Activated naive CD4-positive, alpha-beta T cell treated with anti-CD3 and anti-CD28 coated beads for 36 hours (primary cell): ENCODE data around the gene KIRREL3. TPM values are rescaled to one million over a fixed set of nuclear protein-coding genes. Genes with fewer than 3 reads are reported as not detected.
A peak's percentile ranks its signal among the peaks of the same experiment; 100 is the strongest.

ENCODE experiments used
- CTCF ChIA-PET: fragments of 350-600 bp; sonication (Branson Sonifier 250); formaldehyde crosslinking; loops from one replicate; lab custom pipeline; 2021; ENCODE audit warnings: antibody characterized with exemption; lab: Charles Lee
- DNase-seq: peaks from one replicate; pipeline ENCODE4 v3.0.0-alpha.2; 2020
- H3K27ac Mint-ChIP-seq: one replicate; pipeline ENCODE4 v1.8.0; 2021; ENCODE audit warnings: mild to moderate bottlenecking, mixed read lengths
- H3K27me3 Mint-ChIP-seq: one replicate; pipeline ENCODE4 v1.8.0; 2021; ENCODE audit warnings: low read depth, mixed read lengths
- H3K36me3 Mint-ChIP-seq: one replicate; pipeline ENCODE4 v1.8.0; 2021; ENCODE audit warnings: low read depth, mixed read lengths
- H3K4me1 Mint-ChIP-seq: one replicate; pipeline ENCODE4 v1.8.0; 2021; ENCODE audit warnings: low read depth, mixed read lengths
- H3K4me3 Mint-ChIP-seq: one replicate; pipeline ENCODE4 v1.8.0; 2021; ENCODE audit warnings: mild to moderate bottlenecking, moderate library complexity, mixed read lengths
- H3K9me3 Mint-ChIP-seq: one replicate; pipeline ENCODE4 v1.8.0; 2021; ENCODE audit warnings: mixed read lengths
- intact Hi-C: fragments of 100-400 bp; cut with micrococcal nuclease; formaldehyde crosslinking; loops from one replicate; pipeline ENCODE4 v1.15.1; 2023
- total RNA-seq, 2 experiments: library from RNA; stranded (reverse); gene quantifications; one replicate each; pipeline ENCODE4 v1.2.3, GENCODE V29; 2021

The KIRREL3 gene
- total RNA-seq, 2 experiments from 2014 or later, result not detected

- intact Hi-C loops, result loop anchor here (10.0 kb wide), 1 partner anchor 679 kb away; no protein-coding TSS in a partner anchor
- Mint-ChIP-seq H3K4me1 (no peaks in the 10 kb centered on the region), H3K4me3 (no peak overlapping the region), H3K36me3 (no peaks in the 10 kb centered on the region), H3K27ac (no peak overlapping the region), H3K27me3 (peaks cover 29% of the 10 kb centered on the region), H3K9me3 (no peaks in the 10 kb centered on the region)
- no peak for DNase-seq
- CTCF ChIA-PET, result interaction anchor here (0.8 kb wide), 1 partner anchor 9 kb away, joined by 3 read pairs; no protein-coding TSS in a partner anchor
These were observed 7.0 kb downstream of the KIRREL3 start for GRCh38 chr11:126993599-126993998.

DNA sequence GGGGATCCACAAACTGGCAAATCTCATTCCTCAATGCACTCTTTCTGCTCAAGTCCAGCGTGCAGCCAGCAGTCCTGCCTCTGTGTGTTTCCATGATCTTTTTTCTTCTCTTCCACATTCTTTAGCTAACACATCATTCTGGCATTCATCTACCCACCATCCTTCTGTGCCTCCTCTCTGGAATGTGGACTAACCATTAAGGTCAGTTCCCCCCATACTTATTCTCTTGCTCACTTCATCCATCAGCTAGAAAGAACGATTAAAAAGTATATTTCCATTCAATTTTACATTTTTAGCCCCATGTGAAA lies 7.8 kb downstream of the KIRREL3 start:
- Mint-ChIP-seq H3K36me3 (no peaks in the 10 kb centered on the region), H3K27me3 (peaks cover 26% of the 10 kb centered on the region), H3K27ac (no peak overlapping the region), H3K9me3 (no peaks in the 10 kb centered on the region), H3K4me1 (no peaks in the 10 kb centered on the region), H3K4me3 (no peak overlapping the region)
- CTCF ChIA-PET, result interaction anchor here (1.1 kb wide), 1 partner anchor 331 kb away, joined by 3 read pairs; no protein-coding TSS in a partner anchor
- DNase-seq, result no peak
- intact Hi-C loops, result loop anchor here (10.0 kb wide), 1 partner anchor 678 kb away; no protein-coding TSS in a partner anchor

- CTCF ChIA-PET, result interaction anchor here (1.1 to 2.3 kb wide), 3 partner anchors 274 to 551 kb away, joined by 3 to 6 read pairs (median 3); no protein-coding TSS in a partner anchor
- DNase-seq, result no peak
- intact Hi-C loops, result loop anchor here (10.0 kb wide), 1 partner anchor 677 kb away; no protein-coding TSS in a partner anchor
- no peaks in the 10 kb centered on the region for H3K36me3 Mint-ChIP-seq
- H3K27ac Mint-ChIP-seq, result no peak overlapping the region
- peaks cover 20% of the 10 kb centered on the region for H3K27me3 Mint-ChIP-seq
- no peak overlapping the region for H3K4me3 Mint-ChIP-seq
- H3K9me3 Mint-ChIP-seq, result no peaks in the 10 kb centered on the region
- no peaks in the 10 kb centered on the region for H3K4me1 Mint-ChIP-seq
These were observed 8.3 kb downstream of the KIRREL3 start for GRCh38 chr11:126992065-126992803.

- Mint-ChIP-seq H3K27me3 (peaks cover 15% of the 10 kb centered on the region), H3K4me3 (no peak overlapping the region), H3K4me1 (no peaks in the 10 kb centered on the region), H3K9me3 (no peaks in the 10 kb centered on the region), H3K36me3 (no peaks in the 10 kb centered on the region), H3K27ac (no peak overlapping the region)
- intact Hi-C loops, result loop anchor here (10.0 kb wide), 1 partner anchor 677 kb away; no protein-coding TSS in a partner anchor
- CTCF ChIA-PET, result interaction anchor here (0.8 to 2.3 kb wide), 3 partner anchors 273 to 557 kb away, joined by 3 to 6 read pairs (median 3); no protein-coding TSS in a partner anchor
- DNase-seq, result no peak
These were observed 9.0 kb downstream of the KIRREL3 start for GRCh38 chr11:126991596-126991995.

DNA sequence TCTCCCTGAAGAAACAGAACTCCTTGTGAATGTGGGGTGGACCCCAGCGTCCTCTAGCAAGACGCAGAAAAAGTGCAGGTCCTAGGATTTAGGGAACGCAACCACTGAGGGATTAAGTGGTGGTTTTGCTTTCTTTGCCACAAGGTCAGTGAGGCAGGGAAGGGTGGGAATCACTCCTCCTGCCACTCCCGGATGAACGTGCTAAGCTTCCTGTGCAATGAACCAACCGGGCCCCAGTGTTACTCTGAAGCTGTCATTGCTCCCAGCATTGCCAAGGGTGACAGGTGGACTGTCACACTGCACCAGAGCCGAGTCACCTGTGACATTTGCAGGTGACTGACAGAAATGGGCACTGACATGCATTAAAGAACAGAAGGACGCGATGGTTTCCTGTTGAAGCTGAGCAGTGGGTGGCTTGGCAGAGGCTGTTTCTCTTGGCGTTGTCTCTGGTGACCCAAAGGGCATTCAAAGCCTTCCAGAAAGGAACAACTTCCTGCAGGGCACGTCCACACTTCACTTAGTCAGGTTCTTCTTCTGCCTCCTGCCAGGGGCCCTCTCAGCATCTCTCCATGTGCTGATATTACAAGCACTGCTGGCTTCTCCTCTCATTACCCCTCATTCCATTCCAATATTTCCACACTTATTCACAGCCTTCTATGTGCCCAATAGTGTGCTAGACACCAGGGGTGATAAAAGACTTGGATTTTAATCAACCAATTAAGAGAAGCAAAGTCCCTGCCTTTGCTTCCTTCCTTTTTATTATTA lies 9.7 kb downstream of the KIRREL3 start:
- H3K27me3 Mint-ChIP-seq, result peaks cover 11% of the 10 kb centered on the region
- no peaks in the 10 kb centered on the region for H3K4me1 Mint-ChIP-seq
- no peak for DNase-seq
- H3K36me3 Mint-ChIP-seq, result no peaks in the 10 kb centered on the region
- H3K4me3 Mint-ChIP-seq, result no peak overlapping the region
- H3K9me3 Mint-ChIP-seq, result no peaks in the 10 kb centered on the region
- no peak overlapping the region for H3K27ac Mint-ChIP-seq
- intact Hi-C loops, result loop anchor here (1.0 to 10.0 kb wide), 4 partner anchors 384 to 1068 kb away; no protein-coding TSS in a partner anchor
- CTCF ChIA-PET, result interaction anchor here (0.6 to 2.3 kb wide), 14 partner anchors 9 to 574 kb away, joined by 3 to 6 read pairs (median 3); no protein-coding TSS in a partner anchor

GRCh38 chr11:126989942-126990715 lies 10.4 kb downstream of the KIRREL3 start:
- H3K4me3 Mint-ChIP-seq, result no peak overlapping the region
- no peaks in the 10 kb centered on the region for H3K36me3 Mint-ChIP-seq
- CTCF ChIA-PET, result interaction anchor here (0.6 to 2.3 kb wide), 13 partner anchors 8 to 573 kb away, joined by 3 to 6 read pairs (median 3); no protein-coding TSS in a partner anchor
- no peak overlapping the region for H3K27ac Mint-ChIP-seq
- peak; percentile 67 for DNase-seq
- H3K4me1 Mint-ChIP-seq, result no peaks in the 10 kb centered on the region
- H3K27me3 Mint-ChIP-seq, result peaks cover 14% of the 10 kb centered on the region
- no peaks in the 10 kb centered on the region for H3K9me3 Mint-ChIP-seq
- intact Hi-C loops, result loop anchor here (1.0 to 10.0 kb wide), 4 partner anchors 383 to 1067 kb away; no protein-coding TSS in a partner anchor

- intact Hi-C loops, result no loop called here
- H3K4me3 Mint-ChIP-seq, result no peak overlapping the region
- no peaks in the 10 kb centered on the region for H3K9me3 Mint-ChIP-seq
- no peaks in the 10 kb centered on the region for H3K4me1 Mint-ChIP-seq
- H3K27me3 Mint-ChIP-seq, result peaks cover 15% of the 10 kb centered on the region
- H3K27ac Mint-ChIP-seq, result no peak overlapping the region
- DNase-seq, result no peak
- H3K36me3 Mint-ChIP-seq, result no peaks in the 10 kb centered on the region
- CTCF ChIA-PET, result interaction anchor here (1.3 to 1.4 kb wide), 2 partner anchors 41 to 546 kb away, joined by 3 read pairs; no protein-coding TSS in a partner anchor
These were observed 11.9 kb downstream of the KIRREL3 start for GRCh38 chr11:126988655-126989054.

DNA sequence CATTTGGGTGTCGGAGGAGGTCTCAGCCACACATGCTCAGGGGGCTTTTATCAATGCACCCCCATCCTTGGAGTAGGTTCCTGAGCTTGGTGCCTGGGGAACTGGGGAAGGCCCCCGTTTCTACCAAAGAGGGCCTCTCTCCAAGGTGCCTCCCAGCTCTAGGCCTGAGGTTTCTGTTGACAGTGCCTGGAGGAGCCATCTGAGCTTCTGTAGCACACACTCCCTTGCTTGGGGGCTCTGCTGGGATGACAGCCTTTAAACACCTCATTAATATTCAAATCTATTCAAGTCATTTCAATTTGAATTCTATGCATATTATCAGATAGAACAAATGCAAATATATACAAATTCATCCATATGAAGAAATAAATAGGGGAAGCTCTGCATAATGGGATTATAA lies 18.9 kb downstream of the KIRREL3 start:
- CTCF ChIA-PET, result interaction anchor here (1.5 kb wide), 1 partner anchor 9 kb away, joined by 4 read pairs; no protein-coding TSS in a partner anchor
- H3K36me3 Mint-ChIP-seq, result no peaks in the 10 kb centered on the region
- peaks cover 25% of the 10 kb centered on the region for H3K27me3 Mint-ChIP-seq
- H3K4me3 Mint-ChIP-seq, result no peak overlapping the region
- H3K9me3 Mint-ChIP-seq, result no peaks in the 10 kb centered on the region
- no peak for DNase-seq
- H3K4me1 Mint-ChIP-seq, result no peaks in the 10 kb centered on the region
- intact Hi-C loops, result no loop called here
- H3K27ac Mint-ChIP-seq, result no peak overlapping the region

GRCh38 chr11:126978911-126979310 lies 21.7 kb downstream of the KIRREL3 start:
- Mint-ChIP-seq H3K27me3 (peaks cover 20% of the 10 kb centered on the region), H3K4me1 (no peaks in the 10 kb centered on the region), H3K27ac (no peak overlapping the region), H3K4me3 (no peak overlapping the region), H3K9me3 (no peaks in the 10 kb centered on the region), H3K36me3 (no peaks in the 10 kb centered on the region)
- intact Hi-C loops, result no loop called here
- no peak for DNase-seq
- CTCF ChIA-PET, result interaction anchor here (1.2 kb wide), 1 partner anchor 12 kb away, joined by 3 read pairs; no protein-coding TSS in a partner anchor

- no peak for DNase-seq
- Mint-ChIP-seq H3K27me3 (peaks cover 20% of the 10 kb centered on the region), H3K36me3 (no peaks in the 10 kb centered on the region), H3K4me3 (no peak overlapping the region), H3K9me3 (no peaks in the 10 kb centered on the region), H3K4me1 (no peaks in the 10 kb centered on the region), H3K27ac (no peak overlapping the region)
- intact Hi-C loops, result no loop called here
- CTCF ChIA-PET, result no interaction called here
These were observed 22.4 kb downstream of the KIRREL3 start for GRCh38 chr11:126978165-126978564.

GRCh38 chr11:126973051-126973450 lies 27.5 kb downstream of the KIRREL3 start:
- no peaks in the 10 kb centered on the region for H3K9me3 Mint-ChIP-seq
- no peaks in the 10 kb centered on the region for H3K4me1 Mint-ChIP-seq
- peaks cover 21% of the 10 kb centered on the region for H3K27me3 Mint-ChIP-seq
- CTCF ChIA-PET, result interaction anchor here (0.7 kb wide), 1 partner anchor 1073 kb away, joined by 3 read pairs; no protein-coding TSS in a partner anchor
- no peak for DNase-seq
- H3K4me3 Mint-ChIP-seq, result no peak overlapping the region
- H3K27ac Mint-ChIP-seq, result no peak overlapping the region
- no peaks in the 10 kb centered on the region for H3K36me3 Mint-ChIP-seq
- intact Hi-C loops, result no loop called here
